ENCODE measurements around the gene DLL4.

DNA sequence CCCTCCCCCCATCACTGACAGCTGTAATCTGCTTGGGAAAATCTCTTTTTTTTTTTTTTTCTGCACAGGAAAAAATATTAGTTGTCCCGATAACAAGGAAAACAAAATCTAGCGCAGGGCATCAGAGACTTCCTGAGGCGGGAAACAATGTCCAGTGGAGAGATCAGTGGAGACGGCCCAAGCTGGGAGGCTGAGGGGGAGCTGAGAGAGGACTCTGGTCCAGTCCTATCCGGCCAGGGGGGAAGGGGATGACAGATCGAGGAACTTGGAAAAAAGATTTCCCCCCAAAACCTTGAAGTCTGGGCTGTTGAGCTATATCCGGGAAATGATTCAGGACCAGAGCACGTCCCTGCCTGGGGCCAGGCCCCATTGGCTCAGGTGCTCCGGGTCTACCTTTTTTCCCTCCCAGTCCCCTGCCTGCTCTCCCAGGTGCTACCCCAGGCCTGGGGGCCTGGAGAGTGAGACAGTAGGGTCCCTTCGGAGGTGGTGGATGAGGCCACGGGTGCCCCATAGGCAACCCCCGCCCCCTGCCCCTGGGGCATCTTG, 14.0 kb upstream of the DLL4 start:
- TF ChIP-seq, protein P1, sequence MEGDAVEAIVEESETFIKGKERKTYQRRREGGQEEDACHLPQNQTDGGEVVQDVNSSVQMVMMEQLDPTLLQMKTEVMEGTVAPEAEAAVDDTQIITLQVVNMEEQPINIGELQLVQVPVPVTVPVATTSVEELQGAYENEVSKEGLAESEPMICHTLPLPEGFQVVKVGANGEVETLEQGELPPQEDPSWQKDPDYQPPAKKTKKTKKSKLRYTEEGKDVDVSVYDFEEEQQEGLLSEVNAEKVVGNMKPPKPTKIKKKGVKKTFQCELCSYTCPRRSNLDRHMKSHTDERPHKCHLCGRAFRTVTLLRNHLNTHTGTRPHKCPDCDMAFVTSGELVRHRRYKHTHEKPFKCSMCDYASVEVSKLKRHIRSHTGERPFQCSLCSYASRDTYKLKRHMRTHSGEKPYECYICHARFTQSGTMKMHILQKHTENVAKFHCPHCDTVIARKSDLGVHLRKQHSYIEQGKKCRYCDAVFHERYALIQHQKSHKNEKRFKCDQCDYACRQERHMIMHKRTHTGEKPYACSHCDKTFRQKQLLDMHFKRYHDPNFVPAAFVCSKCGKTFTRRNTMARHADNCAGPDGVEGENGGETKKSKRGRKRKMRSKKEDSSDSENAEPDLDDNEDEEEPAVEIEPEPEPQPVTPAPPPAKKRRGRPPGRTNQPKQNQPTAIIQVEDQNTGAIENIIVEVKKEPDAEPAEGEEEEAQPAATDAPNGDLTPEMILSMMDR (conservative IDR thresholded peaks at IDR 0.05; ENCODE audit: low read depth, low read length) = no peak
- TF ChIP-seq EZH2 (IDR thresholded peaks at IDR 0.05; ENCODE audit: borderline replicate concordance, low read depth, low read length, poor library complexity, severe bottlenecking) = no peak

Measured in A673 (cell line).